ENCODE measurements around the gene STOML3. TPM values are rescaled to one million over a fixed set of nuclear protein-coding genes. Genes with fewer than 3 reads are reported as not detected.
"Not testable (repeated sequence)": the region's sequence is repeated elsewhere in the genome, so short reads cannot be mapped to it uniquely, and the experiment has no call there.

The STOML3 gene
- total RNA-seq, 4 donors from 2014 or later: not detected

DNA sequence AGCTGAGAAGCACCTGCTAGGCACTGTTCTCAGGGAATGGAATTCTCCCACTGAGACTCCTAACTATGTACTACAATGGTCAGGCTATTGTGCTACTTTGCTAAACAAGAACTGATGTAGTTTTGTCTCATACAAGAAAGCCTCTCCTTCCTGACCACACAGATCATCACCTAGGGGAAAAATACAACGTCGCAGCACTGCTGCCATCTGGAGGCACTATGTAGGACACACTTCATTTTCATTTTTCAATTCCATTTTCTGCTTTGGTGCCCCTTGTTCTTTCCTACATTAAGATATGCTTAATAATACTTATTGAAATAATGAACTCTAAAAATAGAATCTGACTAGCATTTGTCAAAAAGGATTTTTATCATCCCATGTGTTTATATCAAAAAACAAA lies 26.2 kb upstream of the STOML3 start:
- H3K36me3 ChIP-seq: peaks cover 0 to 77% of the 10 kb centered on the region in 2 donors

DNA sequence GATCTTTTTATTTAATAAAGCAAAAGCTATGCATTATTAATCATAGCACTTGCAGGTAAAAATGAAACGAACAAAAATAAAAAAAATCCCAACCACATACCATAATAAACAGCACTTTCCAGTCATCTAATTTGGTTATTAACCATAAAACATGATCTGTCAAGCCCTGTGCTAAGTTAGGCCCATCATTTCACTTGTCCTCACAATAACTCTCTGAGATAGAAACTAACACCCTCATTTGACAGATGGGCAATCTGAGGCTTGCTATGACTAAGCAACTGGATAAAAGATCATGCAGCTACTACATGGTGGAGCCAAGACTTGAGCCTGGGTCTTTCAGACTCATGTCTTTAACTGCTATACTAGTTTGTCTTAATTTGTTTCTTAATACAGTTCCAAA lies 25.5 kb upstream of the STOML3 start:
- no peak overlapping the region for H3K27ac ChIP-seq
- H3K4me1 ChIP-seq: no peaks in the 10 kb centered on the region
- no peaks in the 10 kb centered on the region for H3K9me3 ChIP-seq
- 76 to 78% methylated on average over 1 of the region's 1 CpG for WGBS, 2 donors (ENCODE audit: low coverage in 1 of 2)
- no peak for ATAC-seq
- H3K4me3 ChIP-seq: no peak overlapping the region
- peaks cover 0 to 77% of the 10 kb centered on the region in 2 donors for H3K36me3 ChIP-seq
- no peaks in the 10 kb centered on the region for H3K27me3 ChIP-seq
- TF ChIP-seq, protein P1, sequence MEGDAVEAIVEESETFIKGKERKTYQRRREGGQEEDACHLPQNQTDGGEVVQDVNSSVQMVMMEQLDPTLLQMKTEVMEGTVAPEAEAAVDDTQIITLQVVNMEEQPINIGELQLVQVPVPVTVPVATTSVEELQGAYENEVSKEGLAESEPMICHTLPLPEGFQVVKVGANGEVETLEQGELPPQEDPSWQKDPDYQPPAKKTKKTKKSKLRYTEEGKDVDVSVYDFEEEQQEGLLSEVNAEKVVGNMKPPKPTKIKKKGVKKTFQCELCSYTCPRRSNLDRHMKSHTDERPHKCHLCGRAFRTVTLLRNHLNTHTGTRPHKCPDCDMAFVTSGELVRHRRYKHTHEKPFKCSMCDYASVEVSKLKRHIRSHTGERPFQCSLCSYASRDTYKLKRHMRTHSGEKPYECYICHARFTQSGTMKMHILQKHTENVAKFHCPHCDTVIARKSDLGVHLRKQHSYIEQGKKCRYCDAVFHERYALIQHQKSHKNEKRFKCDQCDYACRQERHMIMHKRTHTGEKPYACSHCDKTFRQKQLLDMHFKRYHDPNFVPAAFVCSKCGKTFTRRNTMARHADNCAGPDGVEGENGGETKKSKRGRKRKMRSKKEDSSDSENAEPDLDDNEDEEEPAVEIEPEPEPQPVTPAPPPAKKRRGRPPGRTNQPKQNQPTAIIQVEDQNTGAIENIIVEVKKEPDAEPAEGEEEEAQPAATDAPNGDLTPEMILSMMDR (IDR thresholded peaks at IDR 0.05): no peak
- TF ChIP-seq EP300 (IDR thresholded peaks at IDR 0.05): no peak
- no peak for TF ChIP-seq POLR2AphosphoS5 (IDR thresholded peaks at IDR 0.05)

More for the DNA sequence above, 26.2 kb upstream of the STOML3 start:
- Histone ChIP-seq H3K27ac (no peak overlapping the region), H3K4me3 (no peak overlapping the region), H3K9me3 (no peaks in the 10 kb centered on the region), H3K27me3 (no peaks in the 10 kb centered on the region), H3K4me1 (no peaks in the 10 kb centered on the region)
- WGBS, 2 donors (ENCODE audit: low coverage in 1 of 2): 19 to 25% methylated on average over 2 of the region's 2 CpGs
- no peak for TF ChIP-seq POLR2A (IDR thresholded peaks at IDR 0.05)
- TF ChIP-seq, protein P1 (IDR thresholded peaks at IDR 0.05): no peak
- no peak for TF ChIP-seq EP300 (IDR thresholded peaks at IDR 0.05)
- TF ChIP-seq POLR2AphosphoS5 (IDR thresholded peaks at IDR 0.05): no peak
- ATAC-seq: no peak

DNA sequence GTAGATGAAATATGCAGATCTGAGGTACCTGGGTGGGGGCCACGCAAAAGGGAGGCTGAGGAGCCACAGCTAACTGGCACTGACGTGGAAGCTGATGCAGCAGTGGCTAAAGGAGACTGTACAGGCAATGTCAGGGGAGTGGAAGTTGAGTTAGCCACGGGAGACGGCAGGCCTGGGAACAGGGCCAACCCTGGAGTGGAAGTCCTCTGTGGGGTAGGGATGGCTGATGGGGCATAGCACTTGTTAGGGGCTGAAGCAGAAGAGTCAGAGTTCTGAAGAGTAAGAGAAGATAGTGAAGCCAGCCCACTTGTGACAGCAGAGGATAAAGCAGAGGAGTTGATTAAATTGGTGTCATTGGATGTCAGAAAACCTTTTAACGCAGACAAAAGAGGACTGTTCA lies 22.8 kb upstream of the STOML3 start:
- 80 to 88% methylated on average over 5 of the region's 5 CpGs for WGBS, 2 donors (ENCODE audit: low coverage in 1 of 2)
- Histone ChIP-seq H3K36me3 (peaks cover 0 to 96% of the 10 kb centered on the region in 2 donors), H3K4me1 (no peaks in the 10 kb centered on the region), H3K27me3 (no peaks in the 10 kb centered on the region), H3K4me3 (no peak overlapping the region), H3K27ac (no peak overlapping the region), H3K9me3 (no peaks in the 10 kb centered on the region)
- ATAC-seq: no peak
- TF ChIP-seq, protein P1 (IDR thresholded peaks at IDR 0.05): no peak
- no peak for TF ChIP-seq POLR2AphosphoS5 (IDR thresholded peaks at IDR 0.05)
- TF ChIP-seq EP300 (IDR thresholded peaks at IDR 0.05): no peak
- TF ChIP-seq POLR2A (IDR thresholded peaks at IDR 0.05): no peak

DNA sequence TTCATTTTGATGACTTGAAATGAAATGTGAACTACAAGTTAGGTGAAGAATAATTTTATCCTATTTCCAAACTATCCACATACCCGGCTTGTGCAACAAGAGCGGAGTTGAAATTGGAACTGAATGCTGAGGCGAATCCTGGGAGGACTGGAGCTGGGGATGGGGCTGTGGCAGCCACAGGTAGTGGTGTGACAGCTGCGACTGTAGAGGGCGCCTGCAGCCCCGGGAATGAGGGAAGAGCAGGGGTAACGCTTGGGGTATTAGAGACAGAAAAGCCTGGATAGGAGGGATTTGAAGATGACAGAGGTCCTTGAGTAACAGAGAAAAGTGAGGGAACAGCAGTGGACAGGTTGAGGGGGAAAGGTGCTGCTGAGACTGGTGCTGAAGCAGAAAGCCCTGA lies 22.0 kb upstream of the STOML3 start:
- Histone ChIP-seq H3K9me3 (no peaks in the 10 kb centered on the region), H3K4me1 (no peaks in the 10 kb centered on the region), H3K36me3 (peaks cover 0 to 93% of the 10 kb centered on the region in 2 donors), H3K27me3 (no peaks in the 10 kb centered on the region), H3K4me3 (no peak overlapping the region), H3K27ac (no peak overlapping the region)
- no peak for ATAC-seq
- 65 to 70% methylated on average over 7 of the region's 7 CpGs for WGBS, 2 donors (ENCODE audit: low coverage in 1 of 2)
- TF ChIP-seq POLR2AphosphoS5 (IDR thresholded peaks at IDR 0.05) (no peak), EP300 (IDR thresholded peaks at IDR 0.05) (no peak), POLR2A (IDR thresholded peaks at IDR 0.05) (no peak)
- TF ChIP-seq, protein P1 (IDR thresholded peaks at IDR 0.05): no peak

DNA sequence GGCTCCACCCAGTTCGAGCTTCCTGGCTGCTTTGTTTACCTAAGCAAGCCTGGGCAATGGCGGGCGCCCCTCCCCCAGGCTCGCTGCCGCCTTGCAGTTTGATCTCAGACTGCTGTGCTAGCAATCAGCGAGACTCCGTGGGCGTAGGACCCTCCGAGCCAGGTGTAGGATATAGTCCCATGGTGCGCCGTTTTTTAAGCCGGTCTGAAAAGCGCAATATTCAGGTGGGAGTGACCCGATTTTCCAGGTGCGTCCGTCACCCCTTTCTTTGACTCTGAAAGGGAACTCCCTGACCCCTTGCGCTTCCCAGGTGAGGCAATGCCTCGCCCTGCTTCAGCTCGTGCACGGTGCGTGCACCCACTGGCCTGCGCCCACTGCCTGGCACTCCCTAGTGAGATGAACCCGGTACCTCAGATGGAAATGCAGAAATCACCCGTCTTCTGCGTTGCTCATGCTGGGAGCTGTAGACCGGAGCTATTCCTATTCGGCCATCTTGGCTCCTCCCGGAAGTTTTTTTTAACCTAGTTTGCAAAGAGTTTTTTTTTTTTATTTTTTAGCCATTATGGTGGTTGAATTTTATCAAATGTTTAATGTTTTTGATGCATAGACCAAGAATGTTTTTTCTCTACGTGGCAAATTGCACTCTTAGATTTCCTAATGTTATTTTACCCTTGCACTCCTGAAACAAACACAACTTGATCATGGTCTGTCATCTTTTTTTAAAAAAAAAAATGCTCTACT lies 15.9 kb upstream of the STOML3 start:
- not testable (repeated sequence) for H3K27me3 ChIP-seq, H3K27ac ChIP-seq, H3K9me3 ChIP-seq, ATAC-seq, H3K4me3 ChIP-seq, H3K4me1 ChIP-seq
- H3K36me3 ChIP-seq: peaks cover 0 to 33% of the 10 kb centered on the region in 2 donors
- 86 to 95% methylated on average over 6 to 13 of the region's 29 CpGs for WGBS, 2 donors (ENCODE audit: low coverage in 1 of 2)

Measured in gastroesophageal sphincter (tissue), 4 donors.